Subcutaneous adipose tissue (tissue), 4 donors: Measurements from ENCODE around the gene TSGA10. TPM values are rescaled to one million over a fixed set of nuclear protein-coding genes. Genes with fewer than 3 reads are reported as not detected.

Experiments used
- small RNA-seq: library from RNA; depleted of rRNA; stranded (forward); fragments of <200 nt; gene quantifications from one replicate; pipeline ENCODE3, GENCODE V24; 2016
- total RNA-seq, 4 donors: library from RNA; depleted of rRNA; stranded (reverse); fragments of >200 nt; gene quantifications; one replicate each; pipeline ENCODE4 v1.1.0, GENCODE V29; 2016
- TF ChIP-seq, protein P1 (sequence below): fragments of 450-650 bp; IDR thresholded peaks from one replicate; pipeline ENCODE4 v1.5.1; 2016; ENCODE audit warnings: low read depth, mild to moderate bottlenecking, control low read depth, antibody characterized with exemption, moderate library complexity

Gene TSGA10
- total RNA-seq, 4 donors from 2014 or later: 5.2 to 11.0 (median 8.0) TPM

DNA sequence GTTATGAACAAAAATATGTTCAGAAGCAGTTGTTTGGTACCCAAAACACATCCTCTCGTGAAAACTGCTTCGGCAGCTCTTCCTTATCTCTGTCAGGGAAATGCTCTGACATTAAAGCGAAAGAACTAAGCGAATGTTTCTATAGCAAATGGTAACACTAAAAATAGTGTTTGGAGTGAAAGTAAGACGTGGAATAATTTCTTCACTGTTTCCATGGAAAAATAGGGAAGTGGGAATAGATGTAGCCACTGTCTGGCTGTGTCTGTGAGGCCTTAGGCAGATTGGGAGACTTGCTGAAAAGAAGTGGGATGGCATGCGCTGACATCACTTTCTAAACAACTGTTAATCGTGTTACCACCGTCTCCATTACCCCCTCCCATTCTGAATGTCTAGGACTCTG lies 207.2 kb downstream of the TSGA10 start:
- TF ChIP-seq, protein P1, sequence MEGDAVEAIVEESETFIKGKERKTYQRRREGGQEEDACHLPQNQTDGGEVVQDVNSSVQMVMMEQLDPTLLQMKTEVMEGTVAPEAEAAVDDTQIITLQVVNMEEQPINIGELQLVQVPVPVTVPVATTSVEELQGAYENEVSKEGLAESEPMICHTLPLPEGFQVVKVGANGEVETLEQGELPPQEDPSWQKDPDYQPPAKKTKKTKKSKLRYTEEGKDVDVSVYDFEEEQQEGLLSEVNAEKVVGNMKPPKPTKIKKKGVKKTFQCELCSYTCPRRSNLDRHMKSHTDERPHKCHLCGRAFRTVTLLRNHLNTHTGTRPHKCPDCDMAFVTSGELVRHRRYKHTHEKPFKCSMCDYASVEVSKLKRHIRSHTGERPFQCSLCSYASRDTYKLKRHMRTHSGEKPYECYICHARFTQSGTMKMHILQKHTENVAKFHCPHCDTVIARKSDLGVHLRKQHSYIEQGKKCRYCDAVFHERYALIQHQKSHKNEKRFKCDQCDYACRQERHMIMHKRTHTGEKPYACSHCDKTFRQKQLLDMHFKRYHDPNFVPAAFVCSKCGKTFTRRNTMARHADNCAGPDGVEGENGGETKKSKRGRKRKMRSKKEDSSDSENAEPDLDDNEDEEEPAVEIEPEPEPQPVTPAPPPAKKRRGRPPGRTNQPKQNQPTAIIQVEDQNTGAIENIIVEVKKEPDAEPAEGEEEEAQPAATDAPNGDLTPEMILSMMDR: no peak

Small RNA genes lying within 50 kb of the gene (small RNA-seq; reads per million reads assigned to genes)
- not detected for gene AC092587.1

Other genes with a start within 250 kb of the TSGA10 start
- 1 to 10 TPM; 1.4 to 8.3 (median 4.5) TPM for gene CRACDL, start 218.7 kb downstream of the TSGA10 start, total RNA-seq
- 1 to 10 TPM in 1 of 4 donors, under 1 TPM in 1, not detected in 2; 0.44 to 1.0 TPM for gene C2orf15, start 13.2 kb downstream of the TSGA10 start, total RNA-seq
- 10 to 100 TPM in 1 of 4 donors, 1 to 10 TPM in 3; 3.6 to 10.9 (median 5.8) TPM for gene LIPT1, start within 50 bp of the TSGA10 start, total RNA-seq
- 10 to 100 TPM; 21.1 to 33.7 (median 31.2) TPM for gene MITD1, start 26.1 kb upstream of the TSGA10 start, total RNA-seq
- gene MRPL30, start 26.2 kb upstream of the TSGA10 start, total RNA-seq: 10 to 100 TPM; 22.2 to 42.7 (median 26.2) TPM
- not detected for gene LYG2, start 100.7 kb upstream of the TSGA10 start, total RNA-seq
- gene LYG1, start 146.3 kb upstream of the TSGA10 start, total RNA-seq: 1 to 10 TPM in 2 of 4 donors, under 1 TPM in 1, not detected in 1; 0.51 to 4.0 (median 1.8) TPM
- gene TXNDC9, start 181.4 kb upstream of the TSGA10 start, total RNA-seq: 10 to 100 TPM; 27.1 to 73.2 (median 36.5) TPM
- gene EIF5B, start 182.4 kb upstream of the TSGA10 start, total RNA-seq: 10 to 100 TPM; 28.1 to 53.8 (median 33.9) TPM